ENCODE results near the gene GALNS. TPM values are rescaled to one million over a fixed set of nuclear protein-coding genes. Genes with fewer than 3 reads are reported as not detected.

Gene GALNS
- total and polyA plus RNA-seq, 4 donors = 6.8 to 20.6 (median 10.8) TPM

- DNase-seq (ENCODE audit: low spot score) = no peak
- Histone ChIP-seq H3K4me3 (ENCODE audit: low read depth in 1 of 3, low read length in 3 of 3) (no peak overlapping the region), H3K4me1 (ENCODE audit: control insufficient read depth in 4 of 4, insufficient read depth in 4 of 4, low read length in 3 of 4) (peaks cover 13 to 44% (median 27%) of the 10 kb centered on the region in 4 donors), H3K36me3 (ENCODE audit: control insufficient read depth in 4 of 4, insufficient read depth in 3 of 4, low read depth in 1 of 4, low read length in 3 of 4) (peaks cover 0 to 10% (median 2%) of the 10 kb centered on the region in 4 donors), H3K9ac (ENCODE audit: low read depth in 1 of 2, low read length in 2 of 2) (no peak overlapping the region), H3K9me3 (ENCODE audit: control insufficient read depth in 4 of 4, low read length in 3 of 4) (no peaks in the 10 kb centered on the region), H3K27ac (ENCODE audit: low read depth in 1 of 2, low read length in 2 of 2) (no peak overlapping the region), H3K27me3 (ENCODE audit: control insufficient read depth in 4 of 4, insufficient read depth in 4 of 4, low read length in 3 of 4) (no peaks in the 10 kb centered on the region)
- TF ChIP-seq SP1 (IDR thresholded peaks at IDR 0.05) = no peak
- TF ChIP-seq RAD21 (IDR thresholded peaks at IDR 0.05) = no peak
- TF ChIP-seq REST (IDR thresholded peaks at IDR 0.05) = no peak
- TF ChIP-seq FOXA2 (IDR thresholded peaks at IDR 0.05) = no peak
- no peak for TF ChIP-seq JUND (IDR thresholded peaks at IDR 0.05)
- no peak for TF ChIP-seq MAX (IDR thresholded peaks at IDR 0.05)
- no peak for TF ChIP-seq ZBTB33 (IDR thresholded peaks at IDR 0.05)
- no peak for TF ChIP-seq FOXA1 (IDR thresholded peaks at IDR 0.05)
- TF ChIP-seq EGR1 (IDR thresholded peaks at IDR 0.05; ENCODE audit: low read depth in 2 of 2) = no peak
- no peak for TF ChIP-seq YY1 (IDR thresholded peaks at IDR 0.05)
- TF ChIP-seq RXRA (IDR thresholded peaks at IDR 0.05) = no peak
- no peak for TF ChIP-seq ATF3 (IDR thresholded peaks at IDR 0.05)
- TF ChIP-seq TAF1 (conservative IDR thresholded peaks at IDR 0.05) = no peak
- TF ChIP-seq CTCF (IDR thresholded peaks at IDR 0.05; ENCODE audit: low read depth, low read length, missing input control) = no peak
- no peak for TF ChIP-seq GABPA (IDR thresholded peaks at IDR 0.05 in 1 of 2, conservative IDR thresholded peaks at IDR 0.05 in 1 of 2)
- TF ChIP-seq HNF4A (conservative IDR thresholded peaks at IDR 0.05) = no peak
- TF ChIP-seq NR2F2 (IDR thresholded peaks at IDR 0.05) = no peak
- no peak for TF ChIP-seq HNF4G (IDR thresholded peaks at IDR 0.05)
- 97% methylated on average over 20 of the region's 20 CpGs for WGBS
Measured at GRCh38 chr16:88878356-88878755, 21.6 kb upstream of the GALNS start.
